Fibroblast of pulmonary artery (primary cell): ENCODE measurements around the gene PTPRK.

Experiments
- DNase-seq: peaks from one replicate; pipeline ENCODE4 v3.0.0-alpha.2; 2010; ENCODE audit warnings: low read depth
- H3K4me3 ChIP-seq: replicated peaks from 2 replicates; pipeline ENCODE4 v1.5.1; 2011; ENCODE audit warnings: low read depth, mild to moderate bottlenecking, control low read depth, low read length, moderate library complexity
- CTCF ChIP-seq: IDR thresholded peaks from 2 replicates; pipeline ENCODE4 v1.5.1; 2011; ENCODE audit warnings: mild to moderate bottlenecking, control low read depth, low read length, inconsistent platforms; ENCODE audit errors: missing control alignments

PTPRK gene

GRCh38 chr6:128526152-128526914 lies 5.9 kb upstream of the PTPRK start:
- H3K4me3 ChIP-seq = no peak overlapping the region
- no peak for TF ChIP-seq CTCF
- no peak for DNase-seq

- TF ChIP-seq CTCF = no peak
- no peak for DNase-seq
- H3K4me3 ChIP-seq = no peak overlapping the region
Observed at GRCh38 chr6:128525406-128525805, 5.0 kb upstream of the PTPRK start.

GRCh38 chr6:128521282-128521632 lies 858 bp upstream of the PTPRK start:
- H3K4me3 ChIP-seq = peak overlapping the region; percentile 93
- no peak for TF ChIP-seq CTCF
- DNase-seq = peak; percentile 61

GRCh38 chr6:128519931-128520435 lies 416 bp downstream of the PTPRK start:
- peak; percentile 70 for DNase-seq

GRCh38 chr6:128519132-128519930 lies 1.1 kb downstream of the PTPRK start:
- TF ChIP-seq CTCF = peak; percentile 25
- DNase-seq = peak; percentile 56
- peak overlapping the region; percentile 93 for H3K4me3 ChIP-seq

More at GRCh38 chr6:128519931-128520435, 416 bp downstream of the PTPRK start:
- no peak for TF ChIP-seq CTCF
- peak overlapping the region; percentile 93 for H3K4me3 ChIP-seq

GRCh38 chr6:128518434-128519131 lies 1.8 kb downstream of the PTPRK start:
- no peak for TF ChIP-seq CTCF
- peak overlapping the region; percentile 93 for H3K4me3 ChIP-seq
- no peak for DNase-seq
